NK-92 (cell line): Measurements from ENCODE around the gene BSN.

Experiments
- DNase-seq: peaks from one replicate; lab custom pipeline; 2025; ENCODE audit not compliant: unreplicated experiment; lab: John Stamatoyannopoulos, UW

Gene BSN

GRCh38 chr3:49553692-49554632, at the start of gene BSN:
BSN (plus strand) TSS chr3:49554477; CDS start chr3:49554603, 126 bp downstream.
- DNase-seq = no peak

GRCh38 chr3:49506906-49507305, 47.4 kb upstream of the BSN start:
- DNase-seq = no peak

DNA sequence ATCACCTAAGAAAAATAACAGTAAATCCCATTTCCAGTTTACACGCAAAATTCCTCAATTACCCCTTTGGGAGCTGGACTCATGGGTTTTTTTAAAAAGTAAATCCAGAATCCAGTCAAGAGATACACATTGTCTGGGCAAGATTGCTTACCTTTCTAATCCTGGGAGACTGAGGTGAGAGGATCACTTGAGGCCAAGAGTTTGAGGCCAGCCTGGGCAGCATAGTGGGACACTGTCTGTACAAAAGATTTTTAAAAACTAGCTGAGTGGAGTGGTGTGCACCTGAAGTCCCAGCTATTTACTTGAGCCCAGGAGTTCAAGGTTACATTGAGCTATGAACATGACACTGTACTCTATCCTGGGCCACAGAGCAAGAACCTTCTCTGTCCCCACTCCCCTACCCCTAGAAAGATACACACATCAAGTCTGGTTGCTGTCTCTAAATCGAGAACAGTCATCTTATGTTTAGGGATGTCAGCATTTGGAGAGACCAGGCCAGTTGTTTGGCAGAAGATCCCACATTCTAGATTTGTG, 45.2 kb upstream of the BSN start:
- no peak for DNase-seq

DNA sequence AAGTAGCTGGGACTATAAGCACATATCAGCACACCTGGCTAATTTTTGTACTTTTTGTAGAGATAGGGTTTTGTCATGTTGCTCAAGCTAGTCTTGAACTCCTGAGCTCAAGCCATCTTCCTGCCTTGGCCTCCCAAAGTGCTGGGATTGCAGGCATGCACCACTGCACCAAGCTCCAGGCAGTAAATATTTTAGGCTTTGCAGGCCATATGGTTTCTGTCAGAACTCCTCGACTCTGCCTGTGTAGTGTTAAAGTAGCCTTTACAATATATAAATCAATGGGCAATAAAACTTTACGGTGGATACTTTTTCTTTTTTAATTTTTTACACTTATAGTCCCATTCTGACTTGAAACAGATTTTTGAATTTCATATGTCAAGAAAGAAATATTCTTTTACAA, 42.6 kb upstream of the BSN start:
- DNase-seq = no peak

GRCh38 chr3:49512781-49513355, 41.4 kb upstream of the BSN start:
- no peak for DNase-seq

DNA sequence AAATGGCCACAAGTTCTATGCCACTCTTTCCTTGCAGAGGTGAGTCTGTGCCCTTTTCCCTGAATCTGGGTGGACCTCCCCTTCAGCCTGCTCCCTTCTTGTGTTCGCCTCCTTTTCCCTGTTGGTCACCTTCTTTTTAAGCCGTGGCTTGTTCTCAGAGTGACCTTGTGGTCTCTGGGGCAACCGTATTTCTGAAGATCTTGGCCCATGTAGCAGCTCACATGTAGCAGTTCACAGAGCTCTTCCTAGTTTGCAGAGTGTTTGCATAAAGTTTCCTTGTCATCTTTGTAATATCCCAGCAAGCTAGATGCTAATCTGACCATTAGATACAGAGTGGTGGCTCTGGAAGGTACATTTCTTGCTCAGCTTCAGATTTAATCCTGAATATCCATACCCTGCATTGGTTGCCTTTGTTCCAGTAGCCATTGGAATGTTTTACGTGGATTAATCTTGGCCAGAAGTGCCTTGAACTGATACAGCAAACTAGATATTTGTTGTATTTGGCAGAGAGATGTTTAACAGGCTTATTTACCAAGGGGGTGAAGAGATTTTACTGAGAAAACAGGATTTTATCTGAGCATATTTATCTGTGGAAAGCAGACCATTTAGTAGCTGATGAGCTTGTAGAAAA, 40.7 kb upstream of the BSN start:
- no peak for DNase-seq

DNA sequence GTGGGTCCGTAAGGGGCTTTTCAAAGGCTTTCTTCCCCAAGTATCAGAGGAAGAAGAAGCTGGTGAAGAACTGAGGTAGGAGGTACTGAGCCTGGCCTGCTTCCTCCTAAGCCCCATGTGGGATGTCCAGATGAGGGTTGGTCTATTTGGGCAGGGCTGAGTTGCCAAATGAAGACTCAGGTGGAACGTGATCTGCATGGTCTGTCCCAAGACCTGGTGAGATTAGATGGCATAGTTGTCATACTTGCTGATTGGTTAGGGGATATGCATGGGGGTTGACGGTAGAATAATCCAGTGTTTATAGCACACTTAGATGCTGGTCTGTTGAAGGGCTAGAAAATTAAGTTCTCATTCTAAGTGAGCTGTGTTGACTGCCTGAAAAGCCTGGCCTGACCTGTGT, 36.3 kb upstream of the BSN start:
- no peak for DNase-seq

GRCh38 chr3:49518441-49518840, 35.8 kb upstream of the BSN start:
- no peak for DNase-seq

DNA sequence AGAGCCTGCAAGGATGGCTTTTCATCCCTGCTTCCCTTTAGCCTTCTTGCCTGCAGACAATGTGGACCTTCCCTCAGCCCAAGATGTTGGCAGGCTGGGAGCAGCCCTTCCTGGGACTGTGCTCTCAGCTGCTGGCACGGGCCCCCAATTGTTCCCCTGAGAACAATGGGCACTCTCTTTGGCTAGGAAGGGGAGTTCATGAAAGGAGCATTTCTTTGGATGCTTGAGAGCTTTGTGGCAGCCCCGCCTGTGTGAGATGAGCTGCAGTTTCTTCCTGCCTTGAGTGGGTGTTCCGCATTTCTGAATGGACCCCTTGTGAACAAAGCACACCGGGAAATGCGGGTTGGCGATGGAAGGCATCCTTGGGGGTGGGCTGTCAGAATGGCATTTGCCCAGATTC, 35.0 kb upstream of the BSN start:
- no peak for DNase-seq

DNA sequence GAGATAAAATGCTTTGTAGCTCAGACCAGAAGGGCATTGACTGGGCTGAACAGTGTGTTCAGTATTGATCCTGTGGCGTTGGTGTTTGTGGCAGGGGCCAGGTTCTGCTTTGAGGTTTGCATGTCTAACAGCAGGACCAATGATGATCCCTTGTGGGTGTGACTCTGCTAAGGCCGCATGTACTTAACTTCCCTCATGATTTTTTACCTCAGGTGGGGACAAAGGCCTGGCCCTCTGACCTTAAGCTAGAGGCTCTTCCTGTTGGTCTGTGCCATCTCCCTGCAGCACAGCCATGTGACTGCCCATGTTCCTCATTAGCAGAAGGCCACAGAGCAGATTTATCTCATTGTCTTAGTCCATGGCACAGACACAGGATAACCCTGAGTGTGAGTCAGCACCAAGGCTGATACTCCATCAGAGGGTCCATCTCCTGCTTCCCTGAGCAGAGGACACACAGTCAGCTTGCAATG, 34.3 kb upstream of the BSN start:
- no peak for DNase-seq

- DNase-seq = no peak
Measured at GRCh38 chr3:49523756-49524747, 30.2 kb upstream of the BSN start.

DNA sequence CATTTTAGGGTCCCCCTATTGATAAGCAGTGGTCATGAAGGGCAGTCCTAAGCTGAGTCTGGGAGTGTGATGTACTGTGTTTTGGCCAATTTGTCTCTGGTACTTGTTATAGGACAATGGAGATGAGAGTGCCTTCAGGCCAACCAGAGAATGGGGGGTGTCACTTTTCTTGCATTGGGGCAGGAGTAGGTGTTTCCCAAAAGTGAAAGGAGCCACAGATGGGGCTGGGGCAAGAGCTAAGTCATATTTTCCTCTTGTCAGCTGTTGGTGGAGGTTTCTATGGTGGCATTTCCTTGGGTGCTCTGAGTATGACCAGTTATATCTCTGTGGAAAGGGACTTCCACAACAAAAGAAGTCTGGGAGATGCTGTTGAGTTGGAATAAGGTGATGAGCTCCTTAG, 24.7 kb upstream of the BSN start:
- DNase-seq = no peak

GRCh38 chr3:49530231-49530630, 24.0 kb upstream of the BSN start:
- no peak for DNase-seq

DNA sequence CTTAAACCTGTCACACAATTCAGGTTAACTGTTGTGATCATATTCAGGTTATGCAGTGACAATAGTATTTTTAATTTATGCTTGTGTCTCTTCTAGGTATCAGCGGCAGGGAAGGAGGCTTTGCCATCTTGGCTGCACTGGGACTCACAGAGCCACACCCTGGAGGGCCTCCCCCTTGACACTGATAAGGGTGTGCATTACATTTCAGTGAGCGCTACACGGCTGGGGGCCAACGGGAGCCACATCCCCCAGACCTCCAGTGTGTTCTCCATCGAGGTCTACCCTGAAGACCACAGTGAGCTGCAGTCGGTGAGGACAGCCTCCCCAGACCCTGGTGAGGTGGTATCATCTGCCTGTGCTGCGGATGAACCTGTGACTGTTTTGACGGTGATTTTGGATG, 23.6 kb upstream of the BSN start:
- no peak for DNase-seq

DNA sequence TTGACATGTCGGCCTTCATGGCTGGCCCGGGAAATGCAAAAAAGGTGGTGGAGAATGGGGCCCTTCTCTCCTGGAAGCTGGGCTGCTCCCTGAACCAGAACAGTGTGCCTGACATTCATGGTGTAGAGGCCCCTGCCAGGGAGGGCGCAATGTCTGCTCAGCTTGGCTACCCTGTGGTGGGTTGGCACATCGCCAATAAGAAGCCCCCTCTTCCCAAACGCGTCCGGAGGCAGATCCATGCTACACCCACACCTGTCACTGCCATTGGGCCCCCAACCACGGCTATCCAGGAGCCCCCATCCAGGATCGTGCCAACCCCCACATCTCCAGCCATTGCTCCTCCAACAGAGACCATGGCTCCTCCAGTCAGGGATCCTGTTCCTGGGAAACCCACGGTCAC, 23.1 kb upstream of the BSN start:
- DNase-seq = no peak

GRCh38 chr3:49531715-49532114, 22.6 kb upstream of the BSN start:
- no peak for DNase-seq

DNA sequence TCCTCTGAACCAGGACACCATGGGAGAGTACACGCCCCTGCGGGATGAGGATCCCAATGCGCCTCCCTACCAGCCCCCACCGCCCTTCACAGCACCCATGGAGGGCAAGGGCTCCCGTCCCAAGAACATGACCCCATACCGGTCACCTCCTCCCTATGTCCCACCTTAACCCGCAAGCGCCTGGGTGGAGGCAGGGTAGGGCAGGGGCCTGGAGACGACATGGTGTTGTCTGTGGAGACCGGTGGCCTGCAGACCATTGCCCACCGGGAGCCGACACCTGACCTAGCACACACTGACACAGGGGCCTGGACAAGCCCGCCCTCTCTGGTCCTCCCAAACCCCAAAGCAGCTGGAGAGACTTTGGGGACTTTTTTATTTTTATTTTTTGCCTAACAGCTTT, 21.2 kb upstream of the BSN start:
- no peak for DNase-seq

DNA sequence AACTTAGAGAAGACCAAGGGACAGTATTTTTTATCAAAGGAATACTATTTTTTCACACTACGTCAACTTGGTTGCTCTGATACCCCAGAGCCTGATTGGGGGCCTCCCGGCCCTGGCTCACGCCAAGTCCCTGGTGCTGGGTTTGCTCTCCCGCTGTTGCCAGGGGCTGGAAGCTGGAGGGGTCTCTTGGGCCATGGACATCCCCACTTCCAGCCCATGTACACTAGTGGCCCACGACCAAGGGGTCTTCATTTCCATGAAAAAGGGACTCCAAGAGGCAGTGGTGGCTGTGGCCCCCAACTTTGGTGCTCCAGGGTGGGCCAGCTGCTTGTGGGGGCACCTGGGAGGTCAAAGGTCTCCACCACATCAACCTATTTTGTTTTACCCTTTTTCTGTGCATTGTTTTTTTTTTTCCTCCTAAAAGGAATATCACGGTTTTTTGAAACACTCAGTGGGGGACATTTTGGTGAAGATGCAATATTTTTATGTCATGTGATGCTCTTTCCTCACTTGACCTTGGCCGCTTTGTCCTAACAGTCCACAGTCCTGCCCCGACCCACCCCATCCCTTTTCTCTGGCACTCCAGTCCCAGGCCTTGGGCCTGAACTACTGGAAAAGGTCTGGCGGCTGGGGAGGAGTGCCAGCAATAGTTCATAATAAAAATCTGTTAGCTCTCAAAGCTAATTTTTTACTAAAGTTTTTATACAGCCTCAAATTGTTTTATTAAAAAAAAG, 20.3 kb upstream of the BSN start:
- no peak for DNase-seq

DNA sequence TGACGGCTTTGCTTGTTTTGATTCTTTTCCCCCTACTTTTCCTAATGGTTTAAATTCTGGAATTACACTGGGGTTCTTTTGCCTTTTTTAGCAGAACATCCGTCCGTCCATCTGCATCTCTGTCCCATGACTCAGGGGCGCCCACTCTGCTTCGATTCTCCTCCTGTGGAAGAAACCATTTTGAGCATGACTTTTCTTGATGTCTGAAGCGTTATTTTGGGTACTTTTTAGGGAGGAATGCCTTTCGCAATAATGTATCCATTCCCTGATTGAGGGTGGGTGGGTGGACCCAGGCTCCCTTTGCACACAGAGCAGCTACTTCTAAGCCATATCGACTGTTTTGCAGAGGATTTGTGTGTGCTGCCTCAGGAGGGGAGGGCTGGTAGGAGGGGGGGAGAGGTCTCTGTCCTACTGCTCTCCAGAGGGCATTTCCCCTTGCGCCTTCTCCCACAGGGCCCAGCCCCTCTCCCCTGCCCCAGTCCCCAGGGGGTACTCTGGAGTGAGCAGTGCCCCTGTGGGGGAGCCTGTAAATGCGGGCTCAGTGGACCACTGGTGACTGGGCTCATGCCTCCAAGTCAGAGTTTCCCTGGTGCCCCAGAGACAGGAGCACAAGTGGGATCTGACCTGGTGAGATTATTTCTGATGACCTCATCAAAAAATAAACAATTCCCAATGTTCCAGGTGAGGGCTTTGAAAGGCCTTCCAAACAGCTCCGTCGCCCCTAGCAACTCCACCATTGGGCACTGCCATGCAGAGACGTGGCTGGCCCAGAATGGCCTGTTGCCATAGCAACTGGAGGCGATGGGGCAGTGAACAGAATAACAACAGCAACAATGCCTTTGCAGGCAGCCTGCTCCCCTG, 19.5 kb upstream of the BSN start:
- DNase-seq = no peak
